Prostate gland (tissue), 2 donors: ENCODE data around the gene ZNF598. TPM values are rescaled to one million over a fixed set of nuclear protein-coding genes. Genes with fewer than 3 reads are reported as not detected.

Experiments
- DNase-seq: peaks from one replicate; pipeline ENCODE4 v3.0.0-alpha.2; 2019; ENCODE audit warnings: low spot score
- H3K27ac ChIP-seq, 2 donors: fragments of 200-600 bp; sonication (generic); 2 replicates each; pipeline ENCODE4 v1.5.1; 2017 to 2019
- H3K27me3 ChIP-seq: fragments of 200-600 bp; sonication (generic); replicated peaks from 2 replicates; pipeline ENCODE4 v1.5.1; 2019; ENCODE audit not compliant: insufficient read depth
- H3K36me3 ChIP-seq, 2 donors: fragments of 200-600 bp; sonication (generic); 1 replicate in 1 of 2; 2 replicates in 1 of 2; pipeline versions ENCODE4 v1.5.1 to v1.8.1; 2017 to 2019
- H3K4me1 ChIP-seq: fragments of 200-600 bp; sonication (generic); replicated peaks from 2 replicates; pipeline ENCODE4 v1.5.1; 2019
- H3K4me3 ChIP-seq, 2 donors: fragments of 200-600 bp; sonication (generic); 2 replicates each; pipeline ENCODE4 v1.5.1; 2017 to 2019
- H3K9me3 ChIP-seq: fragments of 200-600 bp; sonication (generic); 2 replicates; pipeline ENCODE4 v1.5.1; 2017
- POLR2A ChIP-seq: fragments of 450-650 bp; IDR thresholded peaks from one replicate; pipeline ENCODE4 v1.6.1; 2016; ENCODE audit warnings: antibody characterized with exemption, mild to moderate bottlenecking
- POLR2AphosphoS5 ChIP-seq: sonication (generic); formaldehyde crosslinking; IDR thresholded peaks from one replicate; pipeline ENCODE4 v1.6.1; 2017; ENCODE audit warnings: antibody characterized with exemption
- WGBS: methylation state at CpG from one replicate; pipeline ENCODE4 v1.1.5; 2018; 5-methylcytosine and 5-hydroxymethylcytosine counted together
- intact Hi-C: fragments of 100-400 bp; cut with DNase I; formaldehyde crosslinking; loops from one replicate; pipeline ENCODE4 v1.14.2; 2022
- total RNA-seq, 2 donors: library from RNA; depleted of rRNA; stranded (reverse); fragments of >200 nt; gene quantifications; one replicate each; pipeline ENCODE4 v1.1.0, GENCODE V29; 2016
- TF ChIP-seq, protein P1 (sequence below), 4 experiments: fragments of 200-600 bp in 2 of 4; fragments of 450-650 bp in 2 of 4; sonication (generic) in 2 of 4; IDR thresholded peaks; 1 replicate in 3 of 4; 2 replicates in 1 of 4; pipeline ENCODE4 v1.5.1; 2016 to 2019; ENCODE audit warnings: antibody characterized with exemption in 4 of 4, mild to moderate bottlenecking in 2 of 4, moderate library complexity in 2 of 4

Gene ZNF598
- 10 to 100 TPM; 30.7 to 74.3 TPM for total RNA-seq

DNA sequence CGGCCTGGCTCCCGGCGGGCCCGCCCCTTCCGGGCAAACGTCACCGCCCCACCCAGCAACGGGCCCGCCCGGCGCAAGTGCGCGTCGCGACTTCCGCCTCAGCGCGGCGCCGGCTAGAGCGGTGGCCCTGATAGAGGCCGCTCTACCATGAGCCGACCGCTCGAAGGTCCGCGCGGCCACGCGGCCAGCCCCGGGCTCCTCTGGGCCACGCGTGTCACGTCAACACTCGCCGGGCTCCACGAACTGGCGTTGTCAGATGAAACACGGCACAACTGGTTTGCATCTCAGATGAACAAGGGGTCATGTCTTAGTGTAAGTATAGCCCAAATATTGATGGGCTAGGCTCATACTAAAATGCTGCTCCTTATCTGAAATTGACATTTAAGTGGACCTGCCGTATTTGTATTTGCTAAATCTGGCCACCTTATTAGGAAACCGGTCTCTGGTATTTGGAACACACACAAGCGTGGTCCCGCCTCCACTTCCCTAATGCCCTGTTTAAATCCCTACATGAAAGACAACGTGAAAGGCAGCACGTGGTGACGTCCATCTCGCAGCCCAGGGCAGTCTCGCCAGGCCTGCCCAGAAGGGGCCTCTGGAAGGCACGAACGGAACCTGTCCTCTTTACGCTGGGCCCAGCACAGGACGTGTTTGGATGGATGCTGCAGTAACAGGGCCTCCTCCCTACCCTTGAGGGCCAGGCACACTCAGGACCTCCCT lies at the start of gene ZNF598:
TSS of gene ZNF598 (minus strand) at position 31 of the 720 bp plus-strand sequence.
- WGBS: 1% methylated on average over 45 of the region's 52 CpGs
- peak within 1 kb of the TSS; percentile 79 to 81 for H3K27ac ChIP-seq
- H3K27me3 ChIP-seq: no peaks in the 10 kb centered on the region
- intact Hi-C loops: no loop called here
- peaks cover 24% of the 10 kb centered on the region for H3K4me1 ChIP-seq
- H3K36me3 ChIP-seq: no peaks in the 10 kb centered on the region
- peak within 1 kb of the TSS; percentile 93 to 96 for H3K4me3 ChIP-seq
- DNase-seq: peak; percentile 74
- TF ChIP-seq POLR2A (peak; percentile 81), POLR2AphosphoS5 (peak; percentile 74)
- TF ChIP-seq, protein P1, sequence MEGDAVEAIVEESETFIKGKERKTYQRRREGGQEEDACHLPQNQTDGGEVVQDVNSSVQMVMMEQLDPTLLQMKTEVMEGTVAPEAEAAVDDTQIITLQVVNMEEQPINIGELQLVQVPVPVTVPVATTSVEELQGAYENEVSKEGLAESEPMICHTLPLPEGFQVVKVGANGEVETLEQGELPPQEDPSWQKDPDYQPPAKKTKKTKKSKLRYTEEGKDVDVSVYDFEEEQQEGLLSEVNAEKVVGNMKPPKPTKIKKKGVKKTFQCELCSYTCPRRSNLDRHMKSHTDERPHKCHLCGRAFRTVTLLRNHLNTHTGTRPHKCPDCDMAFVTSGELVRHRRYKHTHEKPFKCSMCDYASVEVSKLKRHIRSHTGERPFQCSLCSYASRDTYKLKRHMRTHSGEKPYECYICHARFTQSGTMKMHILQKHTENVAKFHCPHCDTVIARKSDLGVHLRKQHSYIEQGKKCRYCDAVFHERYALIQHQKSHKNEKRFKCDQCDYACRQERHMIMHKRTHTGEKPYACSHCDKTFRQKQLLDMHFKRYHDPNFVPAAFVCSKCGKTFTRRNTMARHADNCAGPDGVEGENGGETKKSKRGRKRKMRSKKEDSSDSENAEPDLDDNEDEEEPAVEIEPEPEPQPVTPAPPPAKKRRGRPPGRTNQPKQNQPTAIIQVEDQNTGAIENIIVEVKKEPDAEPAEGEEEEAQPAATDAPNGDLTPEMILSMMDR (IDR thresholded peaks at IDR 0.05): peak in 2 of 4 experiments; percentile 20 to 30
- H3K9me3 ChIP-seq: no peaks in the 10 kb centered on the region

DNA sequence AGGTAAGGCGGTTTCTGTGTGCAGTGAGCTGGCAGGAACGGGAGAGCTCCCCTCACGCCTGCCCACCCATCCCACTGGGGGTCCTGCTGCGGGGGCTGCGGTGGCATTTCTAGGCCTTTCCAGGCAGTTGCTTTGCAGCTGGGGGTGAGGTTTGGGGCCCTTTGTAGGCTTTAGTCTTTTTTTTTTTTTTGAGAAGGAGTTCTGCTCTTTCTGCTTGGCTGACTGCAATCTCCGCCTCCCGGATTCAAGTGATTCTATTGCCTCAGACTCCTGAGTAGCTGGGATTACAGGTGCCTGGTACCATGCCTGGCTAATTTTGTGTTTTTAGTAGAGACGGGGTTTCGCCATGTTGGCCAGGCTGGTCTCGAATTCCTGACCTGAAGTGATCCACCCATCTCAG lies 49.3 kb upstream of the ZNF598 start:
- Histone ChIP-seq H3K27ac (no peak overlapping the region), H3K27me3 (no peaks in the 10 kb centered on the region), H3K36me3 (peaks cover 6 to 12% of the 10 kb centered on the region in 2 donors), H3K4me3 (no peak overlapping the region), H3K9me3 (no peaks in the 10 kb centered on the region), H3K4me1 (no peaks in the 10 kb centered on the region)
- DNase-seq: no peak
- WGBS: 95% methylated on average over 10 of the region's 10 CpGs
- TF ChIP-seq POLR2AphosphoS5: no peak
- TF ChIP-seq, protein P1 (IDR thresholded peaks at IDR 0.05): no peak
- no peak for TF ChIP-seq POLR2A
- intact Hi-C loops: no loop called here

DNA sequence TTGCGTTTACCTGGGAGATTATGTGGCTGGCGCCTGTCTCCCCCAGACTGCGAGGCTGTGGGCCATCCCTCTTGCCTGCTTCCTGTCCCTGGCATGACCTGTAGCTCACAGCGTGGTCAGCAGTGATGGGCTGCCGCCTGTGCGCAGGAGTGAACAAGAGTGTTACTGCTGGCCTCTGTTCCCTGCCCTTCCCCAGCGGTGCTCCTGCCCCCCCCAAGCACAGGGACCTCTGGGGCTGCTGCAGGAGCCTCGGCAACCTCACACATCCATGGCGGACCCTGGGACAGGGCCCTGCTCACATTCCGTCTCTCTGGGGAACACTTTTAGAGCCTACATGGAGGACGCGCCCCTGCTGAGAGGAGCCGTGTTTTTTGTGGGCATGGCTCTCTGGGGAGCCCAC lies 48.8 kb upstream of the ZNF598 start:
- no peaks in the 10 kb centered on the region for H3K27me3 ChIP-seq
- no peak overlapping the region for H3K4me3 ChIP-seq
- H3K36me3 ChIP-seq: peaks cover 6 to 12% of the 10 kb centered on the region in 2 donors
- TF ChIP-seq, protein P1 (IDR thresholded peaks at IDR 0.05): no peak
- TF ChIP-seq POLR2A (no peak), POLR2AphosphoS5 (no peak)
- H3K9me3 ChIP-seq: no peaks in the 10 kb centered on the region
- no peaks in the 10 kb centered on the region for H3K4me1 ChIP-seq
- DNase-seq: no peak
- WGBS: 70% methylated on average over 13 of the region's 13 CpGs
- H3K27ac ChIP-seq: no peak overlapping the region
- intact Hi-C loops: no loop called here

DNA sequence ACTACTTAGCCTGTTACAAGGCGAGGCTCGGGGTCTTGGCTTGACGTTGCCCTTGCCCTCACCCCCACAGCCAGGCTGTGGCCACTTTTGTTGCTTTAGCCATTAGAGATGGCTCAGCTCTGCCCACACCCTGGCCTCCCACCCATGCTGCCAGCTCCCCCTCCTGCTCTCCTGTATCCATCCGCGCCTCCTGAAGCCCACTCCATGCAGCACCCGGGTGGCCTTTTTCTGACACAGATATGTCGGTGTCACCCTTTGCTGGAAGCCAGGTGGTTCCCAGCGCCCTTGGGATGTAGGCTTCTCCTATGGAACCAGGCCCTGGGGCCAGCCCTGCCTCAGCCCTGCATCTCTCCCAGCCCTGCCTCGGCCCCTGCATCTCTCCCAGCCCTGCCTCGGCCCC lies 47.8 kb upstream of the ZNF598 start:
- TF ChIP-seq POLR2A (no peak), POLR2AphosphoS5 (no peak)
- TF ChIP-seq, protein P1 (IDR thresholded peaks at IDR 0.05): no peak
- intact Hi-C loops: no loop called here
- Histone ChIP-seq H3K9me3 (no peaks in the 10 kb centered on the region), H3K27me3 (no peaks in the 10 kb centered on the region), H3K4me3 (no peak overlapping the region), H3K4me1 (no peaks in the 10 kb centered on the region), H3K27ac (no peak overlapping the region), H3K36me3 (peaks cover under 1 to 3% of the 10 kb centered on the region in 2 donors)
- DNase-seq: no peak
- 96% methylated on average over 10 of the region's 10 CpGs for WGBS
